ENCODE measurements around the gene MYBPC3.
"Not testable (repeated sequence)": the region's sequence is repeated elsewhere in the genome, so short reads cannot be mapped to it uniquely, and the experiment has no call there.

Gene MYBPC3

GRCh38 chr11:47317064-47317828 is 35.3 kb downstream of the MYBPC3 start:
- no peak for TF ChIP-seq POLR2A (IDR thresholded peaks at IDR 0.05; ENCODE audit: low read depth, low read length)
- FAIRE-seq (no peak), DNase-seq (ENCODE audit: insufficient read length, low spot score) (no peak)

GRCh38 chr11:47316501-47316900 is 36.0 kb downstream of the MYBPC3 start:
- DNase-seq (ENCODE audit: insufficient read length, low spot score); FAIRE-seq: not testable (repeated sequence)

- no peak for TF ChIP-seq POLR2A (IDR thresholded peaks at IDR 0.05; ENCODE audit: low read depth, low read length)
- DNase-seq (ENCODE audit: insufficient read length, low spot score) (no peak), FAIRE-seq (no peak)
Observed at GRCh38 chr11:47314992-47315391, 37.5 kb downstream of the MYBPC3 start.

- no peak for TF ChIP-seq POLR2A (IDR thresholded peaks at IDR 0.05; ENCODE audit: low read depth, low read length)
- DNase-seq (ENCODE audit: insufficient read length, low spot score) (no peak), FAIRE-seq (no peak)
Observed at GRCh38 chr11:47308050-47308823, 44.3 kb downstream of the MYBPC3 start.

- FAIRE-seq (no peak), DNase-seq (ENCODE audit: insufficient read length, low spot score) (no peak)
- TF ChIP-seq POLR2A (IDR thresholded peaks at IDR 0.05; ENCODE audit: low read depth, low read length), result no peak
Observed at GRCh38 chr11:47306484-47306844, 46.0 kb downstream of the MYBPC3 start.

- TF ChIP-seq POLR2A (IDR thresholded peaks at IDR 0.05; ENCODE audit: low read depth, low read length), result no peak
- FAIRE-seq, result no peak
- no peak for DNase-seq (ENCODE audit: insufficient read length, low spot score)
Observed at GRCh38 chr11:47305734-47306483, 46.6 kb downstream of the MYBPC3 start.

GRCh38 chr11:47302853-47303252 is 49.6 kb downstream of the MYBPC3 start:
- TF ChIP-seq POLR2A (IDR thresholded peaks at IDR 0.05; ENCODE audit: low read depth, low read length), result no peak
- DNase-seq (ENCODE audit: insufficient read length, low spot score), result no peak
- no peak for FAIRE-seq

GRCh38 chr11:47299078-47299477 is 53.4 kb downstream of the MYBPC3 start:
- FAIRE-seq (no peak), DNase-seq (ENCODE audit: insufficient read length, low spot score) (no peak)
- TF ChIP-seq POLR2A (IDR thresholded peaks at IDR 0.05; ENCODE audit: low read depth, low read length), result no peak

- no peak for TF ChIP-seq POLR2A (IDR thresholded peaks at IDR 0.05; ENCODE audit: low read depth, low read length)
- DNase-seq (ENCODE audit: insufficient read length, low spot score), result no peak
- FAIRE-seq, result no peak
Observed at GRCh38 chr11:47296045-47296444, 56.5 kb downstream of the MYBPC3 start.

- TF ChIP-seq POLR2A (IDR thresholded peaks at IDR 0.05; ENCODE audit: low read depth, low read length), result no peak
- DNase-seq (ENCODE audit: insufficient read length, low spot score) (no peak), FAIRE-seq (no peak)
Observed at GRCh38 chr11:47295385-47295784, 57.1 kb downstream of the MYBPC3 start.

- no peak for TF ChIP-seq POLR2A (IDR thresholded peaks at IDR 0.05; ENCODE audit: low read depth, low read length)
- DNase-seq (ENCODE audit: insufficient read length, low spot score), result no peak
- FAIRE-seq, result no peak
Observed at GRCh38 chr11:47289856-47290255, 62.6 kb downstream of the MYBPC3 start.

- FAIRE-seq, result no peak
- DNase-seq (ENCODE audit: insufficient read length, low spot score), result no peak
- TF ChIP-seq POLR2A (IDR thresholded peaks at IDR 0.05; ENCODE audit: low read depth, low read length), result no peak
Observed at GRCh38 chr11:47288066-47288465, 64.4 kb downstream of the MYBPC3 start.

- TF ChIP-seq POLR2A (IDR thresholded peaks at IDR 0.05; ENCODE audit: low read depth, low read length), result no peak
- FAIRE-seq (no peak), DNase-seq (ENCODE audit: insufficient read length, low spot score) (no peak)
Observed at GRCh38 chr11:47285969-47286770, 66.3 kb downstream of the MYBPC3 start.

GRCh38 chr11:47284151-47284550 is 68.4 kb downstream of the MYBPC3 start:
- TF ChIP-seq POLR2A (IDR thresholded peaks at IDR 0.05; ENCODE audit: low read depth, low read length), result no peak
- no peak for FAIRE-seq

More at GRCh38 chr11:47284151-47284550, 68.4 kb downstream of the MYBPC3 start:
- no peak for DNase-seq (ENCODE audit: insufficient read length, low spot score)
